ENCODE results near the gene FAM219A. TPM values are rescaled to one million over a fixed set of nuclear protein-coding genes. Genes with fewer than 3 reads are reported as not detected.

Gene FAM219A
- total RNA-seq, 1 donor from 2014 or later = 17.5 TPM

- H3K4me1 Mint-ChIP-seq (ENCODE audit: low read depth) = peaks cover 28% of the 10 kb centered on the region
- H3K4me3 Mint-ChIP-seq (ENCODE audit: low read depth) = no peak overlapping the region
- no peak overlapping the region for H3K27ac Mint-ChIP-seq
- H3K36me3 Mint-ChIP-seq (ENCODE audit: insufficient read depth) = no peaks in the 10 kb centered on the region
- peaks cover 53% of the 10 kb centered on the region for H3K27me3 Mint-ChIP-seq
- no peak for TF ChIP-seq CTCF (IDR thresholded peaks at IDR 0.05; ENCODE audit: unreplicated experiment)
- H3K9me3 Mint-ChIP-seq (ENCODE audit: low read depth) = no peaks in the 10 kb centered on the region
- no peak for DNase-seq (ENCODE audit: low spot score, unreplicated experiment)
These were observed 79.9 kb downstream of the FAM219A start for GRCh38 chr9:34378376-34379060.

GRCh38 chr9:34377404-34377746 lies 81.0 kb downstream of the FAM219A start:
- peak; percentile 34 for DNase-seq (ENCODE audit: low spot score, unreplicated experiment)
- TF ChIP-seq CTCF (IDR thresholded peaks at IDR 0.05; ENCODE audit: unreplicated experiment) = no peak
- H3K4me3 Mint-ChIP-seq (ENCODE audit: low read depth) = peak overlapping the region; percentile 86
- peaks cover 4% of the 10 kb centered on the region for H3K36me3 Mint-ChIP-seq (ENCODE audit: insufficient read depth)
- peaks cover 28% of the 10 kb centered on the region for H3K4me1 Mint-ChIP-seq (ENCODE audit: low read depth)
- H3K27me3 Mint-ChIP-seq = peaks cover 42% of the 10 kb centered on the region
- H3K27ac Mint-ChIP-seq = peak overlapping the region; percentile 89
- H3K9me3 Mint-ChIP-seq (ENCODE audit: low read depth) = no peaks in the 10 kb centered on the region

- Mint-ChIP-seq H3K27ac (peak within 1 kb of the TSS; percentile 89), H3K4me1 (ENCODE audit: low read depth) (peaks cover 28% of the 10 kb centered on the region), H3K36me3 (ENCODE audit: insufficient read depth) (peaks cover 4% of the 10 kb centered on the region), H3K9me3 (ENCODE audit: low read depth) (no peaks in the 10 kb centered on the region), H3K4me3 (ENCODE audit: low read depth) (peak within 1 kb of the TSS; percentile 86), H3K27me3 (peaks cover 36% of the 10 kb centered on the region)
- no peak for TF ChIP-seq CTCF (IDR thresholded peaks at IDR 0.05; ENCODE audit: unreplicated experiment)
- DNase-seq (ENCODE audit: low spot score, unreplicated experiment) = peak; percentile 87
These were observed 81.6 kb downstream of the FAM219A start, which contains the start of gene MYORG for GRCh38 chr9:34376596-34377403. Gene MYORG (minus strand): TSS chr9:34376898. CDS start chr9:34372943, 3,955 bp downstream.

GRCh38 chr9:34375901-34376595 lies 82.3 kb downstream of the FAM219A start:
- Mint-ChIP-seq H3K36me3 (ENCODE audit: insufficient read depth) (peaks cover 10% of the 10 kb centered on the region), H3K9me3 (ENCODE audit: low read depth) (no peaks in the 10 kb centered on the region), H3K27ac (peak overlapping the region; percentile 89), H3K4me1 (ENCODE audit: low read depth) (peaks cover 26% of the 10 kb centered on the region), H3K4me3 (ENCODE audit: low read depth) (peak overlapping the region; percentile 86), H3K27me3 (peaks cover 28% of the 10 kb centered on the region)
- peak; percentile 38 for TF ChIP-seq CTCF (IDR thresholded peaks at IDR 0.05; ENCODE audit: unreplicated experiment)
- no peak for DNase-seq (ENCODE audit: low spot score, unreplicated experiment)

- Mint-ChIP-seq H3K27me3 (peaks cover 21% of the 10 kb centered on the region), H3K36me3 (ENCODE audit: insufficient read depth) (peaks cover 15% of the 10 kb centered on the region), H3K9me3 (ENCODE audit: low read depth) (no peaks in the 10 kb centered on the region), H3K27ac (peak overlapping the region; percentile 89), H3K4me3 (ENCODE audit: low read depth) (peak overlapping the region; percentile 86), H3K4me1 (ENCODE audit: low read depth) (peaks cover 26% of the 10 kb centered on the region)
- TF ChIP-seq CTCF (IDR thresholded peaks at IDR 0.05; ENCODE audit: unreplicated experiment) = no peak
- no peak for DNase-seq (ENCODE audit: low spot score, unreplicated experiment)
These were observed 83.3 kb downstream of the FAM219A start for GRCh38 chr9:34374905-34375552.

All from progenitor cell of endocrine pancreas (in vitro differentiated cells).